ENCODE data around the gene AMDHD2.

DNA sequence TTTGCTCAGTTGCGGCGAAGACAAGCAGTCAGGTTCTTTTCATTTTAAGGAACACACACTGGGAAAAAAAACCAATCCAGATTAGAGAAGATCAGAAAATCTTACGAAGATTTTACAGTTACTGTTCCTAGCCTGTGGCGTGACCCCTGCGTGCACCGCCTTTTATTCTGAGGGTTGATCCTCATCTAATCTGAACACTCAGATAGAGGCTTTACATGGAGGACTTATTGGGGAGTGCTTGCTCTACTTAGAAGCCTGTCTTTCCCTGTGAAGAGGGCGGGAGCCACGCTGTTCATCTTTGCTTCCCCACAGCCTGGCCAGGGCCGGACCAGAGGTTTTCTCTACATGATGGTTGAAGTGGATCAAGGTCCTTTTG is 43.8 kb upstream of the AMDHD2 start:
- TF ChIP-seq EZH2 (IDR thresholded peaks at IDR 0.05; ENCODE audit: insufficient read depth, poor library complexity, severe bottlenecking) = no peak
- no peak for TF ChIP-seq EZH2phosphoT487 (IDR thresholded peaks at IDR 0.05; ENCODE audit: insufficient read depth, low read depth)

All from GM23248 (cell line).